ENCODE measurements around the gene ATP6V0A1. TPM values are rescaled to one million over a fixed set of nuclear protein-coding genes. Genes with fewer than 3 reads are reported as not detected.
"Not testable (repeated sequence)": the region's sequence is repeated elsewhere in the genome, so short reads cannot be mapped to it uniquely, and the experiment has no call there.

ATP6V0A1 gene
- total RNA-seq, 1 experiment from 2014 or later = 53.4 TPM

DNA sequence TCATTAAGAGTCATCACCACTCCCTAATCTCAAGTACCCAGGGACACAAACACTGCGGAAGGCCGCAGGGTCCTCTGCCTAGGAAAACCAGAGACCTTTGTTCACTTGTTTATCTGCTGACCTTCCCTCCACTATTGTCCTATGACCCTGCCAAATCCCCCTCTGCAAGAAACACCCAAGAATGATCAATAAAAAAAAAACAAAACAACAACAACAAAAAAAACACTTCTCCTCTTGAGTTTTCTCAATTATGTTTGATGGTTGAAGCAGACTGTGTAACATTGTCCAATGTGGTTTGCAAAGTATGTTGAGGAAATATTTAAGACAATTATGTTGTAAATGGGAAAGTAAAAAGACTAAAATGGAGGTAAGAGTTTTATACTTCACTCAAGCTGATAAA, 8.8 kb upstream of the ATP6V0A1 start:
- in situ Hi-C loops (cut with HindIII; ENCODE audit: low pct_unique_long_range_greater_than_20kb, low sequenced_read_pairs) = not testable (repeated sequence)

DNA sequence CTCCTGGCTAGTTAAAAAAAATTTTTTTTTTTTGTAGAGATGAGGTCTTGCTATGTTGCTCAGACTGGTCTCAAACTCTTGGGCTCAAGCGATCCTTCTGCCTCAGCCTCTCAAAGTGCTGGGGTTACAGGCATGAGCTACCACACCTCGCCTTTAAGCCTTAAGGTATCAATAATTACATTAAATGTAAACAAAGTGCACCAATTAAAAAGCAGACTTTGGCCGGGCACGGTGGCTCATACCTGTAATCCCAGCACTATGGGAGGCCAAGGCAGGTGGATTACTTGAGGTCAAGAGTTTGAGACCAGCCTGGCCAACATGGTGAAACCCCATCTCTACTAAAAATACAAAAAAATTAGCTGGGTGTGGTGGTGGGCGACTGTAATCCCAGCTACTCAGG, 7.4 kb upstream of the ATP6V0A1 start:
- not testable (repeated sequence) for ATAC-seq

More for the DNA sequence above, 8.8 kb upstream of the ATP6V0A1 start:
- H3K27me3 ChIP-seq (ENCODE audit: control insufficient read depth, insufficient read depth, low read length); H3K27ac ChIP-seq (ENCODE audit: low read length); H3K4me1 ChIP-seq (ENCODE audit: control insufficient read depth, insufficient read depth, low read length); intact Hi-C loops (cut with micrococcal nuclease; ENCODE audit: unreplicated experiment); H3K9me3 ChIP-seq (ENCODE audit: control insufficient read depth, insufficient read depth, low read depth, low read length); H3K36me3 ChIP-seq (ENCODE audit: control insufficient read depth, insufficient read depth, low read length); DNase-seq (ENCODE audit: low read depth, low spot score); POLR2A ChIA-PET; H3K4me3 ChIP-seq (ENCODE audit: low read depth in 2 of 2, low read length in 2 of 2); ATAC-seq; BruUV-seq (replicated peaks): not testable (repeated sequence)
- CTCF ChIA-PET = interaction anchor here (0.5 kb wide), 1 partner anchor 36 kb away, joined by 3 read pairs; no protein-coding TSS in a partner anchor

DNA sequence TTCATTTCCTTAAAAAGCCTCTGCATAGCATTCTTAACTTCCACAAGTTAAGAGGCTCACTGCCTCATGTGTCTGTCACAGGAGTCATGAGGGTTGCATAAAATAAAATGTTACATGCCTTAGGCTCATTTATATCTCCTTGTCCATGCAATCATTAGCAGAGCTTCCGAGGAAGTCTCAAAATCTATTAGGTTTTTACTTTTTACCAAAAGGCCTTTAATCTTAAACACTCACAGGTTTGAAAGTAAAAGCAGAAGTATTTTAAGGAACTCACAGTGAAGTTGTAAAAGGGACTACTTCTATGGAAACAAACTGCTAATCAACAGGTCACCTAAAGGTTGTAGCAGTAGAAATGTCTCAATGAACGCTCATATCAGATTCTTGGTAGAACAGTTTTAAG, 5.2 kb upstream of the ATP6V0A1 start:
- H3K27me3 ChIP-seq (ENCODE audit: control insufficient read depth, insufficient read depth, low read length) = no peaks in the 10 kb centered on the region
- no TSS peak for BruUV-seq (replicated peaks)
- H3K9me3 ChIP-seq (ENCODE audit: control insufficient read depth, insufficient read depth, low read depth, low read length) = no peaks in the 10 kb centered on the region
- ChIA-PET CTCF (no interaction called here), POLR2A (interaction anchor here (0.6 to 0.9 kb wide), 2 partner anchors 18 to 77 kb away, joined by 3 to 9 read pairs; no protein-coding TSS in a partner anchor)
- TF ChIP-seq TCF7L2 (IDR thresholded peaks at IDR 0.05; ENCODE audit: low read depth, low read length) = no peak
- no peak for TF ChIP-seq POLR2AphosphoS5 (IDR thresholded peaks at IDR 0.05; ENCODE audit: low read depth, low read length)
- TF ChIP-seq, protein P1, sequence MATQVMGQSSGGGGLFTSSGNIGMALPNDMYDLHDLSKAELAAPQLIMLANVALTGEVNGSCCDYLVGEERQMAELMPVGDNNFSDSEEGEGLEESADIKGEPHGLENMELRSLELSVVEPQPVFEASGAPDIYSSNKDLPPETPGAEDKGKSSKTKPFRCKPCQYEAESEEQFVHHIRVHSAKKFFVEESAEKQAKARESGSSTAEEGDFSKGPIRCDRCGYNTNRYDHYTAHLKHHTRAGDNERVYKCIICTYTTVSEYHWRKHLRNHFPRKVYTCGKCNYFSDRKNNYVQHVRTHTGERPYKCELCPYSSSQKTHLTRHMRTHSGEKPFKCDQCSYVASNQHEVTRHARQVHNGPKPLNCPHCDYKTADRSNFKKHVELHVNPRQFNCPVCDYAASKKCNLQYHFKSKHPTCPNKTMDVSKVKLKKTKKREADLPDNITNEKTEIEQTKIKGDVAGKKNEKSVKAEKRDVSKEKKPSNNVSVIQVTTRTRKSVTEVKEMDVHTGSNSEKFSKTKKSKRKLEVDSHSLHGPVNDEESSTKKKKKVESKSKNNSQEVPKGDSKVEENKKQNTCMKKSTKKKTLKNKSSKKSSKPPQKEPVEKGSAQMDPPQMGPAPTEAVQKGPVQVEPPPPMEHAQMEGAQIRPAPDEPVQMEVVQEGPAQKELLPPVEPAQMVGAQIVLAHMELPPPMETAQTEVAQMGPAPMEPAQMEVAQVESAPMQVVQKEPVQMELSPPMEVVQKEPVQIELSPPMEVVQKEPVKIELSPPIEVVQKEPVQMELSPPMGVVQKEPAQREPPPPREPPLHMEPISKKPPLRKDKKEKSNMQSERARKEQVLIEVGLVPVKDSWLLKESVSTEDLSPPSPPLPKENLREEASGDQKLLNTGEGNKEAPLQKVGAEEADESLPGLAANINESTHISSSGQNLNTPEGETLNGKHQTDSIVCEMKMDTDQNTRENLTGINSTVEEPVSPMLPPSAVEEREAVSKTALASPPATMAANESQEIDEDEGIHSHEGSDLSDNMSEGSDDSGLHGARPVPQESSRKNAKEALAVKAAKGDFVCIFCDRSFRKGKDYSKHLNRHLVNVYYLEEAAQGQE (IDR thresholded peaks at IDR 0.05; ENCODE audit: insufficient read depth in 1 of 2, low read depth in 2 of 2, low read length in 1 of 2) = no peak
- intact Hi-C loops (cut with micrococcal nuclease; ENCODE audit: unreplicated experiment) (no loop called here), in situ Hi-C loops (cut with HindIII; ENCODE audit: low pct_unique_long_range_greater_than_20kb, low sequenced_read_pairs) (no loop called here)
- H3K4me3 ChIP-seq (ENCODE audit: low read depth in 2 of 2, low read length in 2 of 2) = no peak overlapping the region
- DNase-seq (ENCODE audit: low read depth, low spot score) (no peak), ATAC-seq (no peak)
- no peaks in the 10 kb centered on the region for H3K4me1 ChIP-seq (ENCODE audit: control insufficient read depth, insufficient read depth, low read length)
- H3K36me3 ChIP-seq (ENCODE audit: control insufficient read depth, insufficient read depth, low read length) = no peaks in the 10 kb centered on the region
- H3K27ac ChIP-seq (ENCODE audit: low read length) = no peak overlapping the region

More for the DNA sequence above, 7.4 kb upstream of the ATP6V0A1 start:
- H3K27ac ChIP-seq (ENCODE audit: low read length); H3K4me1 ChIP-seq (ENCODE audit: control insufficient read depth, insufficient read depth, low read length); DNase-seq (ENCODE audit: low read depth, low spot score); H3K27me3 ChIP-seq (ENCODE audit: control insufficient read depth, insufficient read depth, low read length); H3K9me3 ChIP-seq (ENCODE audit: control insufficient read depth, insufficient read depth, low read depth, low read length); H3K4me3 ChIP-seq (ENCODE audit: low read depth in 2 of 2, low read length in 2 of 2); intact Hi-C loops (cut with micrococcal nuclease; ENCODE audit: unreplicated experiment); in situ Hi-C loops (cut with HindIII; ENCODE audit: low pct_unique_long_range_greater_than_20kb, low sequenced_read_pairs); H3K36me3 ChIP-seq (ENCODE audit: control insufficient read depth, insufficient read depth, low read length); POLR2A ChIA-PET; CTCF ChIA-PET; BruUV-seq (replicated peaks): not testable (repeated sequence)

DNA sequence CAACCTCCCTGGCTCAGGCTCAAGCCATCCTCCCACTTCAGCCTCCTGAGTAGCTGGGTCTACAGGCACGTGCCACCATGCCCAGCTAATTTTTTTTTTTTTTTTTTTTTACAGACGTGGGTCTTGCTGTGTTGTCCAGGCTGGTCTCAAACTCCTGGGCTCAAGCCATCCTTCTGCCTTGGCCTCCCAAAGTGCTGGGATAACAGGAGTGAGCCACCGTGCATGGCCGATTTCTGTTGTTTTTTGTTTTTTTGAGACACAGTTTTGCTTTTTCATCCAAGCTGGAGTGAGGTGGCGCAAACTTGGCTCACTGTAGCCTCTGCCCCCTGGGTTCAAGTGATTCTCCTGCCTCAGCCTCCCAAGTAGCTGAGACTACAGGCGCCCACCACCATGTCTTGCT, 3.7 kb upstream of the ATP6V0A1 start:
- ATAC-seq; CTCF ChIA-PET; H3K27ac ChIP-seq (ENCODE audit: low read length): not testable (repeated sequence)

More for the DNA sequence above, 3.7 kb upstream of the ATP6V0A1 start:
- H3K9me3 ChIP-seq (ENCODE audit: control insufficient read depth, insufficient read depth, low read depth, low read length); intact Hi-C loops (cut with micrococcal nuclease; ENCODE audit: unreplicated experiment); BruUV-seq (replicated peaks); in situ Hi-C loops (cut with HindIII; ENCODE audit: low pct_unique_long_range_greater_than_20kb, low sequenced_read_pairs); H3K4me3 ChIP-seq (ENCODE audit: low read depth in 2 of 2, low read length in 2 of 2); DNase-seq (ENCODE audit: low read depth, low spot score); H3K36me3 ChIP-seq (ENCODE audit: control insufficient read depth, insufficient read depth, low read length); H3K27me3 ChIP-seq (ENCODE audit: control insufficient read depth, insufficient read depth, low read length); H3K4me1 ChIP-seq (ENCODE audit: control insufficient read depth, insufficient read depth, low read length); POLR2A ChIA-PET: not testable (repeated sequence)

Data from Panc1 (cell line).